Stimulated activated CD4-positive, alpha-beta T cell treated with anti-CD3 and anti-CD28 coated beads, TNF-alpha, amount 100 ng/mL, for 48 hours (primary cell): ENCODE results near the gene SEC22C.

Experiments
- DNase-seq, 3 donors: peaks; one replicate each; pipeline ENCODE4 v3.0.0-alpha.2; 2020; ENCODE audit warnings: low read depth in 3 of 3

The SEC22C gene

GRCh38 chr3:42537350-42537749 lies 44.4 kb downstream of the SEC22C start:
- no peak for DNase-seq

- peak in 1 of 3 donors; percentile 15 for DNase-seq
These were observed 45.6 kb downstream of the SEC22C start for GRCh38 chr3:42535981-42536784.

- DNase-seq: no peak
These were observed 48.4 kb downstream of the SEC22C start for GRCh38 chr3:42533161-42533897.

GRCh38 chr3:42532229-42532628 lies 49.5 kb downstream of the SEC22C start:
- no peak for DNase-seq

GRCh38 chr3:42531470-42531869 lies 50.3 kb downstream of the SEC22C start:
- no peak for DNase-seq

GRCh38 chr3:42530073-42530472 lies 51.7 kb downstream of the SEC22C start:
- DNase-seq: no peak

GRCh38 chr3:42529468-42529867 lies 52.3 kb downstream of the SEC22C start:
- DNase-seq: no peak

- no peak for DNase-seq
These were observed 54.3 kb downstream of the SEC22C start for GRCh38 chr3:42527368-42527917.

- DNase-seq: peak in 2 of 3 donors; percentile 35 to 42
These were observed 55.0 kb downstream of the SEC22C start for GRCh38 chr3:42526616-42527367.

- no peak for DNase-seq
These were observed 55.9 kb downstream of the SEC22C start for GRCh38 chr3:42525736-42526345.

GRCh38 chr3:42525212-42525611 lies 56.6 kb downstream of the SEC22C start:
- no peak for DNase-seq

- no peak for DNase-seq
These were observed 57.0 kb downstream of the SEC22C start for GRCh38 chr3:42524751-42525150.

- DNase-seq: no peak
These were observed 60.9 kb downstream of the SEC22C start for GRCh38 chr3:42520906-42521305.

- no peak for DNase-seq
These were observed 61.4 kb downstream of the SEC22C start for GRCh38 chr3:42520336-42520735.

- DNase-seq: no peak
These were observed 62.2 kb downstream of the SEC22C start for GRCh38 chr3:42519568-42519962.

- no peak for DNase-seq
These were observed 62.8 kb downstream of the SEC22C start for GRCh38 chr3:42518800-42519567.

- DNase-seq: no peak
These were observed 64.7 kb downstream of the SEC22C start for GRCh38 chr3:42517117-42517516.

GRCh38 chr3:42516443-42516842 lies 65.3 kb downstream of the SEC22C start:
- DNase-seq: no peak

- DNase-seq: no peak
These were observed 65.8 kb downstream of the SEC22C start for GRCh38 chr3:42515976-42516375.

- DNase-seq: no peak
These were observed 66.3 kb downstream of the SEC22C start for GRCh38 chr3:42515391-42515916.

GRCh38 chr3:42514876-42515275 lies 66.9 kb downstream of the SEC22C start:
- no peak for DNase-seq
